Fibroblast of skin of back (primary cell): ENCODE measurements around the gene GCM1.
A peak's percentile ranks its signal among the peaks of the same experiment; 100 is the strongest.

ENCODE experiments used
- DNase-seq: peaks from one replicate; pipeline ENCODE4 v3.0.0-alpha.2; 2013

GCM1 gene

DNA sequence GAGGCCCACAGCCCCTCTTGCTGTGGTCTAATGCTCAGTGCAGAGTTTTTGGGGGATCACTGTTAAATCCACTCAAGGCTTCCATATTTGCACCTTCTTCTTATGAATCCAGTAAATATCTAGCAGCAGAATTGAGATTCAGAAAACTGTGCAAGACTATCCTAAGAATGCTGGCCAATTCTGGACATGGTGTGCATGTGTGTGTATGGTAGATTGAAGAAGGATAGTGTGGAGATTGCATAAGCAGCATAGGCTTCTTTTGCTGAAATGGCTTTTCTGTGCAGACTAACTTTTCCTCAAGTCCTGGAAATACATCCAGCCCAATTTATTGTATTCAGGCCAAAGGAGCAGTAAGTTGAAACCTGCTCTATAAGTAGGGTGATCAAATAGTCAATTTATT lies 43.7 kb downstream of the GCM1 start:
- no peak for DNase-seq

DNA sequence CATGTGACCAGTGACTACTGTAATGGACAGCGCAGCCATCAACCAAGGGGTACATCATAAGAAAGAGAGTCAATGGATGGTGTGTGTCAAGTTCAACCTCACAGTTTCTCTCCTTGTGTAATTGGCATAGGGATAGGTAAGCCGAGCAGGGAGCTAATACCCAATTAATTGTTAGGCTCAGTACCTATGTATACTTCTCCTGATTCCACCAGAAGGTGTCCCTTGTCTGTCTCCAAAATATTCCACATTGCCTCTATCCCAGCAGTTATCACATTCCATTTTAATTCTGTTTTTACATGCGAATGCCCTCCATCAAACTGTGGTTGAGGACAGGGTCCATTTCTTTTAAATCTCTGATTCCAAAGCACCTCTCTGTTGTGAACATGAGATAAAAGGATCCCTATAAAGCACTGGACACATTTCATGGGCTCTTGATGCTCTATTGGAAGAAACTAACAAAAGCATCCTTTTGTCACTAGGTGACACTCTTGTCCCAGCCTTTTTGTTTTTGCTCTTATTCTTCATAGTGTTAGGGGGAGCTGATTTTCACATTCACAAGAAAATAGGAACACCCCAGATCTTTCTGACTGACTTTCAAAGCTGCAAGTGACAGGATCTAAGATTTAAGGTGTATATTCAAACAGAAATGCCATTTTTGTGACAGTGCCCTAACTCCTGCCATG lies 44.5 kb downstream of the GCM1 start:
- DNase-seq = peak; percentile 8

DNA sequence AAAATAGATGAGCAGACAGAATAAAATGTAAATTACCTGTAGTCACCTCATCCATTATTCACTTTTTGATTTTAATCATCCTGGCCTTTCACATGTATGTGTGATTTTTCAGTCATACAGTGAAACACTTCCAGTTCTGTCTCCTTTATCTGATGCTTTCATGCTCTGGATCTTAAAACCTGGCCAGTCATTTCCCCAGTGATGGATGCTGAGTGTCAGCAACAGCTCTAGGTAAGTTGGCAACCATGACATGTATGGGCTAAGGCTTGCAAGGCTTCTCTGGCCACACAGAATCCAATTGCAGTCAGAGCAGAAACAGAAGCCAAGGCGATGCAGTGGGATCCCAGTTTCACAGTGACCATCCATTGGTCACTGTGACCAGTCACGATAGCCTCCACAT lies 47.6 kb downstream of the GCM1 start:
- DNase-seq = no peak

DNA sequence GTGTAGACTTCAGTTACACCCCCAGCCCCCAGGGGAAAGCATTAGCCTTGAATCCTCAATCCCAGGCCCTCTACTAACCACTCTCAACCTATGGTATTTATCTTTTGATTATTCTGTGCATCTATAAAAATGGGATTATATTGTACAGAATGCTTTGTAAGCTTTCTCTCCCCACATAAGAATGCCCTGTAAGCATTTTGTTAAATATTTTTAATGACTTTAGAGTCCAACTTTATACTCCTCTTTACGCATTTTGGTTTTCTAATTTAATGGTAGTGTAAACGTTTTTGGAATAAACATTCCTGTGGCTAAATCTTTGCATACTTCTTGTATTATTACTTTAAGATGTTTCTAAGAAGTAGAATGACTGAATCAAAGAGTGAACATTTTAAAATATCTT lies 48.1 kb downstream of the GCM1 start:
- DNase-seq = peak; percentile 24

DNA sequence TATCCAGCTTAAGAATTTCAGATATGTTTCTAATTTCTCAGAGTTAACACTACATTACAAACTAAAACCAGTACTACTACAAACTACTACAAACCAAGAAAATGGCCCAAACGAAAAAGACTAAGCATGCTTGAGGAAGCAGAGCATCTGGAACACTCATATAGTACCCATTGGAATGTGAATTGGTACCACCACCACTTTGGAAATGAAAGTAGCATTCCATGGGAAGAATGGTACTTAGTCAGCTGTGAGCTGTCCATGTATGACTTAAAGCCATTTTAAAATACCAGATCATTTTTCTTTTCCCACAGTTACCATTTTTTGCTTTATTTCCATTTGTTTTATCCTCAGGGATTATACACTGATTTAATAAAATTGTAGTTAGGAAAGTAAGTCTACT lies 52.9 kb downstream of the GCM1 start:
- peak; percentile 55 for DNase-seq

- DNase-seq = no peak
Observed at GRCh38 chr6:53095270-53095669, 53.4 kb downstream of the GCM1 start.

DNA sequence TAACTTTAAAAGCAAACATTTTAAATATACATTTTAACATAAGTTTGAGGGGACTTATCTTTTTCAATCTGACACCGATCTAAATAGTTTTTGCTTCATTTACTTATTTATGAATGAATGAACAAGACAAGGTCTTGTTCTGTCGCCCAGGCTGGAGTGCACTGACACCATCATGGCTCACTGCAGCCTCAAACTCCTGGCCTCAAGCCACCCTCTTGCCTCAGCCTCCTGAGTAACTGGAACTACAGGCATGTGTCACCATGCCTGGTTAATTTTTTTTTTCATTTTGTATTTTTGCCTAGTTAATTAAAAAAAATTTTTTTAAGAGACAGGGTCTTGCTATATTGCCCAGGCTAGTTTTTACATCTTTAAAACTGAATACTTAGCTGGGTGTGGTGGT lies 58.1 kb downstream of the GCM1 start:
- peak; percentile 10 for DNase-seq

DNA sequence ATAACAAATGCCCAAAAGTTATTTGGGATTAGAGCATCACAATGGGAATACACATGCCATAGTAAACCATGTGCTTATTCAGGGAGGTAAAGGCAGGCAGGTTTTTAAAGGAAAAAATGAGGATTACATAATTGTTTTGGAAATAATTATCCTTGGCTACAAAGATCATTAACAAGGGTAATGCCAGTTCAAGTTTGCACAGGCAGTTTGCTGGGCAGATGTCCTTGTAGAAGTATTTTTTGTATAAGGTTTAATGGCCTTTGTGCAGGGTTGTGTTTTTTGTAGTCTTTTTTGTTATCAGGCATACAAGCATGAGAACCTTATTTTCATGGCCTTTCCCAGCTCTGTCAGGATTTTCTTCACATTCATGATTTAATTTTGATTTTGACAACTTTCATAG lies 58.7 kb downstream of the GCM1 start:
- DNase-seq = no peak

DNA sequence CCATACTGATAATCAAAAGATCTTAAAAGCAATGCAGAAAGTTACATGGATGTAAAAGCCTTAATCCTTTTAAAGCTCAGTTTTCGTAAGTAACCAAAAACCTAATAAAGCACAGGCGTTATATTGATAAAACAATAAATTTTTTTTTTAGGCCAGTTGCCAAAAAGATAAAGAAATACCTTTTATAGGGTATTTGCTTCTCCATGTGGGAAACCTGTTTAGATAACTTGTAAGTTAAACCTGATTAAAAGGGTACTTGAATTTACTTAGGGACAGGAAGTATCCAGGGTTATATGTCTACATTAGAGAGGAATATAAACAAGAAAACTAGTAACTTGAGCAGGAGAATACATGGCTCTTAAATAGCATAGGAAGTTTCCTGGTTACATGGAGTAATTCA lies 62.3 kb downstream of the GCM1 start:
- DNase-seq = no peak

GRCh38 chr6:53080813-53081212 lies 67.8 kb downstream of the GCM1 start:
- DNase-seq = no peak
